OCI-LY1 (cell line): ENCODE measurements around the gene SUSD1.
"Not testable (repeated sequence)": the region's sequence is repeated elsewhere in the genome, so short reads cannot be mapped to it uniquely, and the experiment has no call there.

ENCODE experiments used
- H2AFZ ChIP-seq: fragments of 200-600 bp; sonication (generic), shearing (Covaris generic); 2 replicates; pipeline ENCODE4 v1.6.0; 2014; ENCODE audit warnings: antibody characterized with exemption, mild to moderate bottlenecking, low read length
- H3F3A ChIP-seq: fragments of 200-600 bp; sonication (generic), shearing (Covaris generic); 2 replicates; pipeline ENCODE4 v1.6.0; 2014; ENCODE audit warnings: mild to moderate bottlenecking, antibody characterized with exemption, low read length, moderate library complexity; ENCODE audit not compliant: insufficient read depth
- H3K27ac ChIP-seq: fragments of 200-600 bp; sonication (generic); 2 replicates; pipeline ENCODE4 v1.5.1; 2014; ENCODE audit warnings: low read length, mixed run types, mild to moderate bottlenecking, low read depth; ENCODE audit not compliant: poor library complexity, severe bottlenecking
- H3K27me3 ChIP-seq: fragments of 200-600 bp; sonication (generic); 2 replicates; pipeline ENCODE4 v1.6.0; 2014; ENCODE audit warnings: antibody characterized with exemption, mild to moderate bottlenecking, low read length, moderate library complexity; ENCODE audit not compliant: insufficient read depth
- H3K36me3 ChIP-seq: fragments of 200-600 bp; sonication (generic); 2 replicates; pipeline ENCODE4 v1.6.1; 2014; ENCODE audit warnings: mild to moderate bottlenecking, antibody characterized with exemption, low read length, moderate library complexity, mixed read lengths; ENCODE audit not compliant: insufficient read depth
- H3K4me1 ChIP-seq: fragments of 200-600 bp; sonication (generic); 2 replicates; pipeline ENCODE4 v1.5.1; 2014; ENCODE audit warnings: mild to moderate bottlenecking, low read length, moderate library complexity; ENCODE audit not compliant: insufficient read depth, severe bottlenecking
- H3K4me2 ChIP-seq: fragments of 200-600 bp; sonication (generic), shearing (Covaris generic); 2 replicates; pipeline ENCODE4 v1.6.1; 2014; ENCODE audit warnings: low read length
- H3K4me3 ChIP-seq: fragments of 200-600 bp; sonication (generic); 2 replicates; pipeline ENCODE4 v1.5.1; 2014; ENCODE audit warnings: low read length, low read depth, mild to moderate bottlenecking, mixed read lengths; ENCODE audit not compliant: poor library complexity, severe bottlenecking
- H3K79me2 ChIP-seq: fragments of 200-600 bp; shearing (Covaris generic); 2 replicates; pipeline ENCODE4 v1.6.1; 2016; ENCODE audit warnings: mixed run types, low read length, mixed read lengths; ENCODE audit not compliant: insufficient read depth
- H3K9ac ChIP-seq: fragments of 200-600 bp; sonication (generic), shearing (Covaris generic); 2 replicates; pipeline ENCODE4 v1.6.1; 2014; ENCODE audit warnings: mild to moderate bottlenecking, low read length, mixed read lengths
- H3K9me2 ChIP-seq: fragments of 200-600 bp; sonication (generic), shearing (Covaris generic); 2 replicates; pipeline ENCODE4 v1.6.1; 2014; ENCODE audit warnings: low read depth, mild to moderate bottlenecking, low read length, mixed read lengths
- H3K9me3 ChIP-seq: fragments of 200-600 bp; shearing (Covaris generic); 2 replicates; pipeline ENCODE4 v1.6.1; 2014; ENCODE audit warnings: low read length, mixed read lengths
- H4K20me1 ChIP-seq: fragments of 200-600 bp; sonication (generic), shearing (Covaris generic); 2 replicates; pipeline ENCODE4 v1.6.0; 2016; ENCODE audit warnings: mild to moderate bottlenecking, low read length; ENCODE audit not compliant: insufficient read depth
- EZH2 ChIP-seq: fragments of 200-600 bp; sonication (generic), shearing (Covaris generic); IDR thresholded peaks from 2 replicates; pipeline ENCODE4 v1.8.0; 2017; ENCODE audit warnings: borderline replicate concordance, mixed run types, mild to moderate bottlenecking, antibody characterized with exemption, low read length, moderate library complexity, mixed read lengths
- TF ChIP-seq, protein P1 (sequence below): fragments of 200-600 bp; sonication (generic), shearing (Covaris generic); IDR thresholded peaks from 2 replicates; pipeline ENCODE4 v1.5.1; 2017; ENCODE audit warnings: mild to moderate bottlenecking, antibody characterized with exemption, low read length, moderate library complexity, mixed read lengths

SUSD1 gene

DNA sequence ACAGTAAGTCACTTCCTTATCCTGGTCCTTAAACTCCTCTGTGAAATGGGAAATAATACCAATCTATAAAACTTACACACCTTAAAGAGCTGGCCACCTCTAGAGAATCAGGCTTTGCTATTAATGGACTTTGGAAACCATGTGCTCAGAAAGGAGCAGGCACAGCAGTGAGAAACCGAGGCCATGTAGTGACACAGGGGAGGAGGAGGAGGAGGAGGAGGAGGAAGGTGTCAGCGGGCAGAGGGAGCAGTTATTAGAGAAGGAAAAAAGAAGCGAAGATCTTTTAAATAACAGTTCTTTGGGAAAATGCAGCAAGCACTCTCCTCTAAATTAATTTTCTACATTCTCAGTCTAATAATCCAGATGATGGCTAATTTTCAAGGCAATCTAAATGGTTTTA, 38.0 kb downstream of the SUSD1 start:
- no peak overlapping the region for H3K27ac ChIP-seq
- no peak overlapping the region for H3K4me3 ChIP-seq
- TF ChIP-seq EZH2 = no peak
- TF ChIP-seq, protein P1, sequence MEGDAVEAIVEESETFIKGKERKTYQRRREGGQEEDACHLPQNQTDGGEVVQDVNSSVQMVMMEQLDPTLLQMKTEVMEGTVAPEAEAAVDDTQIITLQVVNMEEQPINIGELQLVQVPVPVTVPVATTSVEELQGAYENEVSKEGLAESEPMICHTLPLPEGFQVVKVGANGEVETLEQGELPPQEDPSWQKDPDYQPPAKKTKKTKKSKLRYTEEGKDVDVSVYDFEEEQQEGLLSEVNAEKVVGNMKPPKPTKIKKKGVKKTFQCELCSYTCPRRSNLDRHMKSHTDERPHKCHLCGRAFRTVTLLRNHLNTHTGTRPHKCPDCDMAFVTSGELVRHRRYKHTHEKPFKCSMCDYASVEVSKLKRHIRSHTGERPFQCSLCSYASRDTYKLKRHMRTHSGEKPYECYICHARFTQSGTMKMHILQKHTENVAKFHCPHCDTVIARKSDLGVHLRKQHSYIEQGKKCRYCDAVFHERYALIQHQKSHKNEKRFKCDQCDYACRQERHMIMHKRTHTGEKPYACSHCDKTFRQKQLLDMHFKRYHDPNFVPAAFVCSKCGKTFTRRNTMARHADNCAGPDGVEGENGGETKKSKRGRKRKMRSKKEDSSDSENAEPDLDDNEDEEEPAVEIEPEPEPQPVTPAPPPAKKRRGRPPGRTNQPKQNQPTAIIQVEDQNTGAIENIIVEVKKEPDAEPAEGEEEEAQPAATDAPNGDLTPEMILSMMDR = no peak
- no peaks in the 10 kb centered on the region for H3K79me2 ChIP-seq
- H3K4me2 ChIP-seq = no peak overlapping the region
- 0 out of 2 replicates have a peak, but pooled peaks cover 10% of the 10 kb centered on the region for H3K36me3 ChIP-seq
- H3K27me3 ChIP-seq = no peaks in the 10 kb centered on the region
- peaks cover 5% of the 10 kb centered on the region; the same call in 1 of the 2 replicates for H3K9me3 ChIP-seq
- peaks cover 9% of the 10 kb centered on the region for H3K4me1 ChIP-seq
- no peaks in the 10 kb centered on the region for H3F3A ChIP-seq
- H3K9ac ChIP-seq = no peak overlapping the region
- H3K9me2 ChIP-seq = no peaks in the 10 kb centered on the region
- H2AFZ ChIP-seq = no peak overlapping the region
- H4K20me1 ChIP-seq = no peaks in the 10 kb centered on the region

DNA sequence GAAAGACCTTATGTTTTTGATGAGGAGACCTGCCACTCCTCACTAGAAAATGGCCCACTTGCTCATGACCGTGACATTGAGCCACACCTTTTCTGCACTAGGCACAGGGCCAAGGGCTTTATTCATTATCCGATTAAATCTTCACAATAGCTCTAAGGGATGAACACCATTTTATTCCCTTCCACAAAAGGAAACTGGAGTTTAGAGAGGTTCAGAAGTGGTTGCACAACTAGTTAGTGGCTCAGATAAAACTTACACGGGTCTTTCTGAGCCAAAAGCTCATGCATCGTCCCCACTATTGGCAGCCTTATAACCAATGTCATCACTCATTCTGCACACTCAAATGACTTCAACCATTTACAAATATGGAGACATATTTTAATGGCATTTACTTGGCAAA, 39.4 kb downstream of the SUSD1 start:
- H3K4me3 ChIP-seq = no peak overlapping the region
- H3K27ac ChIP-seq = no peak overlapping the region
- TF ChIP-seq EZH2 = no peak
- TF ChIP-seq, protein P1 = no peak
- no peaks in the 10 kb centered on the region for H4K20me1 ChIP-seq
- H3K9me3 ChIP-seq = peaks cover 5% of the 10 kb centered on the region; the same call in 1 of the 2 replicates
- no peaks in the 10 kb centered on the region for H3F3A ChIP-seq
- 0 out of 2 replicates have a peak, but pooled peaks cover 10% of the 10 kb centered on the region for H3K36me3 ChIP-seq
- H2AFZ ChIP-seq = no peak overlapping the region
- H3K79me2 ChIP-seq = no peaks in the 10 kb centered on the region
- H3K27me3 ChIP-seq = no peaks in the 10 kb centered on the region
- peaks cover 6% of the 10 kb centered on the region for H3K4me1 ChIP-seq
- H3K9me2 ChIP-seq = no peaks in the 10 kb centered on the region
- no peak overlapping the region for H3K9ac ChIP-seq
- H3K4me2 ChIP-seq = no peak overlapping the region

DNA sequence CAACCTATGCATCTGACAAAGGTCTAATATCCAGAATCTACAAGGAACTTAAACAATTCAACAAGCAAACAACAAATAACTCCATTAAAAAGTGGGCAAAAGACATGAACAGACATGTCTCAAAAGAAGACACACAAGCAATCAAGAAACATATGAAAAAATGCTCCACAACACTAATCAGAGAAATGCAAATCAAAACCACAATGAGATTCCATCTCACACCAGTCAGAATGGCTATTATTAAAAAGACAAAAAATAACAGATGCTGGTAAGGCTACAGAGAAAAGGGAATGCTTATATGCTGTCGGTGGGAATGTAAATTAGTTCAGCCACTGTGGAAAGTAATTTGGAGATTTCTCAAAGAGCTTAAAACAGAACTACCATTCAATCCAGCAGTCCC, 41.3 kb downstream of the SUSD1 start:
- H3K27me3 ChIP-seq, H3K27ac ChIP-seq, H3K9ac ChIP-seq, H3F3A ChIP-seq, H3K9me3 ChIP-seq, H3K79me2 ChIP-seq, H3K9me2 ChIP-seq, H4K20me1 ChIP-seq, H3K4me1 ChIP-seq, H2AFZ ChIP-seq, H3K4me3 ChIP-seq, H3K4me2 ChIP-seq: not testable (repeated sequence)
- 0 out of 2 replicates have a peak, but pooled peaks cover 10% of the 10 kb centered on the region for H3K36me3 ChIP-seq

DNA sequence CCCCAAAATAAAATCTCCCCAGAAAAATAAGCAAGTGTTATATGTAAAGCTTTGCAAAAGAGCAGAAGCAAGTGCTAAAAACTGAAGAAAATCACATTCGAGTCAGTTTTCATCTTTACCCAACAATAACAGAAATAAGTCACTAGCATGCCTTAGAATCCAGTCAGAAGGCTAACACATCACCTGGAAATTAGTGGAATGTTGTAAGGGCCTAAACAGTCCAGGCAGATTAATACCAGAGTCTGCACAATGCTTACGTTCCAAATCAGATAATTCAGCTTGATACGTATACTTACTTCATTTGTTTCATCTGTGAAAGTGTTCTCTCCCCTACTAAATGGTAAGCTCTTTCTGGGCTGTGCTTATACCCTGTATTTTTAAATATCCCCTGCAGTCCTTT, 42.7 kb downstream of the SUSD1 start:
- H3K9me2 ChIP-seq = no peaks in the 10 kb centered on the region
- H3K9ac ChIP-seq = no peak overlapping the region
- no peaks in the 10 kb centered on the region for H3F3A ChIP-seq
- H3K4me1 ChIP-seq = no peaks in the 10 kb centered on the region
- H3K9me3 ChIP-seq = peaks cover 5% of the 10 kb centered on the region; the same call in 1 of the 2 replicates
- 0 out of 2 replicates have a peak, but pooled peaks cover 10% of the 10 kb centered on the region for H3K36me3 ChIP-seq
- H3K27me3 ChIP-seq = no peaks in the 10 kb centered on the region
- H3K4me3 ChIP-seq = no peak overlapping the region
- H3K27ac ChIP-seq = no peak overlapping the region
- no peaks in the 10 kb centered on the region for H4K20me1 ChIP-seq
- no peak for TF ChIP-seq EZH2
- TF ChIP-seq, protein P1 = no peak
- no peaks in the 10 kb centered on the region for H3K79me2 ChIP-seq
- H3K4me2 ChIP-seq = no peak overlapping the region
- H2AFZ ChIP-seq = no peak overlapping the region
